GM21526 (cell line): ENCODE results near the gene C2.
"Not testable (repeated sequence)": the region's sequence is repeated elsewhere in the genome, so short reads cannot be mapped to it uniquely, and the experiment has no call there.

Experiments used
- ATAC-seq: cut with Tn5 transposase; IDR thresholded peaks from one replicate; pipeline ENCODE4 v1.9.1; 2021; ENCODE audit warnings: moderate library complexity; ENCODE audit not compliant: unreplicated experiment, low FRiP score

Gene C2

DNA sequence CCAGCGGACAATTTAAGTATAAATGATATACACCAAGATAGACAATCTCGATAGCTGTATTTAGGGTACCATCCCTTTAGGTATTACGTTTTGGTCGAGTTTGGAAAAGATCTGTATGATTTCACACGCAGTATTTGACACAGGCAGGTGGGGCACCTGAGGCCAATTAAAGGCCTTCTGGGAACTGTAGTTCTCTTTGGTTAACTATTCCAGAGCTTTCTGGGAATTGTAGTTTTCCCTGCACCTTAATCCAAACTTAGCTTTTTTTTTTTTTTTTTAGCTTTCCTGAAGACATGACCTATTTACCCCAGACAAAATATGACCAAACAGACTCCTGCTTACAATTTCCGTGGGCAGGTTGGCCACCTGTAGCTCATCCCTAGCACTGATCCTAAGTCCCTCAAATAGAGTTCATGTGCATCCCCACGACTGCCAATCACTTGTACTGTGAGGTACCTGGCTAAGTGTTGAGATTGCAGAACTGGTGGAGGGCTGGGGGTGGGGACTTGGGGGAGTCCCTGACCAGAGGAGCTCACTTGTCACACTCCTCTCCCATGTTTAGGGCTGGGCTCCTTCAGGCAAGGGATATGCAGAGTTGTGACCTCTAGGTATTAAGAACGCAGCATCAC, 29.0 kb upstream of the C2 start:
- no peak for ATAC-seq

DNA sequence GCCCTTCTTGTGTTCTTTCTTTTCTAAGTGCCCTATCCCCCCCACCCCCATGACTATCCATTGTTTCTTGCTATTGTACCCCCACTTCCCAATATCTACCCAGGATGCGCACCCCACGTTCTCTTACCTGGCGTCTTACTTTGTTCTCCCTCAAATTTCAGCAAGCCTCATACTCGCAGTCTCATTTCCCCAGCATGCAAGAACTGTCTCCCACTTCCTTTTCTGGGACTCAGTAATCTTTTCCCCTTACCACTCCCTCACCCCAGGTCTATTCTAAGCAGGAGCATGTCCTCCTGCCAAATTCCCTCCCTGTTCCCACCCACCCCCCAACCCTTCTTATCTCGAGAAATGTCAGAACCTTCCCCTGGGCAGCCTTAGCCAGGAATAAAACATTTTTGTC, 28.3 kb upstream of the C2 start:
- ATAC-seq = no peak

DNA sequence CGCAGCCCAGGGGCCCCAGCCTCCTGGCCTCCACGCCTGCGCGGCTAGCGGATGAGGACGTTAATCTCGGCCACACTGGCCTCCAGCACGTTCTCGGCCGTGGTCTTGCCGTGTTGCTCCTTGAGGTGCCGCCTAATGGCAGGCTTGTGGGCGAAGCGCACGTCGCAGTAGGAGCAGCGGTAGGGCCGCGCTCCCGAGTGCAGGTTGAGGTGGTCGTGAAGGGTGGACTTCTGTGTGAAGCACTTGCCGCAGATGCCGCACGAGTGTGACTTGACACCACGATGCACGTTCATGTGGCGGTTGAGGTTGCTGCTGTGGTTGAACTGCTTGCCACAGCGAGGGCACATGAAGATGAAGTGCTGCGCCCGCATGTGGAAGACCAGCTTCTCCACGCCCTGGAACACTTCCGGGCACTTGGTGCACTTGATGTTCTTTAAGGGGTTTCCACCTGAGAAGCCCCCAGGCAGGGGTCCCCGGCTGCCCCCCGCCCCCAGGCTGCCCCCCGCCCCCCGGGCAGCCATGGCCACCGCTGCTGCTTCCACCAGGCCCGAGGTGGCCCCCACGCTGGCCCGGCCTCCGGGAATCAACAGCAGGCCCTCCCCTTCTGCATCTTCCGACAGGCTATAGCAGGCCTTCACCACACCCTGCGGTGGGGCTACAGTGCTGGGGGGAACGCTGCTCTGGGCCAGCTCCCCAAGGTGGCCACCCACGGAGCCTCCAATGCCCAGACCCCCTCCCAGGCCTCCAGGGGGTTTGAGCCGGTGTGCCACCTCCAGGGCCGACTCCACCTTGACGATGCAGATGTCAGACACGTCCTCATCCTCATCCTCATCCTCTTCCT, 27.4 kb upstream of the C2 start:
- ATAC-seq = no peak

DNA sequence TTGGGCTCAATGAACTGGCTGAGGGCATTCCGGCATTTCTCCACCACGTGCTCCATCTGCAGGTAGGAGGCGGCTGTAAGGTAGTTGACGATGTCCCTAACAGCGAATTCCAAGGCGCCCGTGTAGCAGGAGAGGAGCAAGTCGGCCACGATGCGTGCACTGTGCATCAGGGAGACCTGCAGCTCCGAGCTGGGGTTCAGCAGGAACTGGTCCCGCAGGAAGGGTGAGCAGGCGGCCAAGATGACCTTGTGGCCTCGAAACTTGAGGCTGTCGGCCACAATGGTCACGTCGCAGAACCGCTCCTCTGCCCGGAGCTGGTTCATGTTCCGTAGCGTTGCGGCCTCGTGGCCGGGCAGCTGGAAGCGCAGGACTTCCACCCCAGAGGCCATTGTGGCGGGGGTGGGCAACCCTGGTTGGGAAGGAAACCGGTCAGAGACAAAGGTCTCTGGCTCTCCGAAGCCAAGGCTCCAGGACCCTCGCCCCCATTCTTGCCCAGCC, 26.6 kb upstream of the C2 start:
- no peak for ATAC-seq

DNA sequence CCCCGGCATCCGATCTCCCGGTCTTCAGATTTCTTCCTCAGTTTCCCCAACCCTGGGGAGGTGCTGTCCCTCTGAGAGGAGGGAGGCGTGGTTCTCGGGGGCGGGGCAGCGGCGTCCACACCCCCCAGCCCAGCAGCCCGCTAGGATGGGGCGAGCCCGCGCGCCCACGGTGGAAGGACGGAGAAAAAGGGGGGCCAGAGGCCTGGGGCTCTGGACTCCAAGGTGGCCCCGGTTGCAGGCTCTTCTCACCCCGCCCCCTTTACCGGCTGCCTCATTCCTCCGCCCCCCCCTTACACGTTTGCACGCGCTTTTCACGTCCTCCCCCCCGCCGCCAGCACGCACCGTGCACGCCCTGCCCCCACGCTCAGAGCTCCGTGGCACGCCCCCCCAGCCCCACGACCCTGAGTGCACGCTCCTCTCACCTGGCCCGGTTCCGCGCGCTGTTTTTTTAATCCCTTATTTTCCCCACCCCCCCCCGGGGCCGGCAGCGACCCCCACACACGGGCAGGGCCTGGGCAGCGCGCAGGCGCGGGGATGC, 26.0 kb upstream of the C2 start:
- no peak for ATAC-seq

DNA sequence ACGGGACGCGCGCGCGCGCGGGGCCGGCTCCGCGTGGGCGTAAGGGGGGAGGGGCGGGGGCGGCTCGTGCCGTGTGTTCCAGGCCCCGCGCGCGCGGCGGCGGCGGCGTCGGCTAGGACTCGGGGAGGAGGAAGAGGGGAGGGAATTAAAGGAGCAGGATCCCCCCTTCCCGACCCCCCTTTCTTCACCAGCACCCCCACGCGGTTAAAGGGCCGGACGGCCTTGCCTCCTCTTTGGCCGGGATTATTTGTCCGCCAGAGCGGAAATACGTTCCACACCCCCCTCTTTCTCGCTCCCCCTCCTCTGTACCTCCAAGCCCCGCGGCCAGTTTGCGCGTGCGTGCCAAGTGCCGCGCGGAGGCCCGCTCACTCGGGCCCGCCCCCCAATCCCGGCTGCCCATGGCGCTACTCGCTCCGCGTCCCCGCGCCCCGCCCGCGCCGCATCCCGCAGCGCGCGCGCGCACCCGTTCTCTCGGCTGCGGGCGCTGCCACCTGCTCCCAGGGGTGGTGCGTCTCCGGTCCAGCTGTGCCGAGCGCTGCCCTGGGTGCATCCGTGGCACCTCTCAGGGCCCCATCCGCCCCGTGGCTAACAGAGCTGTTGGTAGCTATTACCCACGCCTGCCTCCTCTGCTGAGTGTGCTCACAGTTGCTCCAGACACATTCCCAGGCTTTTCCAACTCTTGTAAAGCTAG, 25.4 kb upstream of the C2 start, which contains the start of gene ZBTB12:
Gene ZBTB12, minus strand, starts transcription at position 134 of the 691 bp plus-strand sequence. CDS start 781 bp downstream, outside the sequence.
- no peak for ATAC-seq

DNA sequence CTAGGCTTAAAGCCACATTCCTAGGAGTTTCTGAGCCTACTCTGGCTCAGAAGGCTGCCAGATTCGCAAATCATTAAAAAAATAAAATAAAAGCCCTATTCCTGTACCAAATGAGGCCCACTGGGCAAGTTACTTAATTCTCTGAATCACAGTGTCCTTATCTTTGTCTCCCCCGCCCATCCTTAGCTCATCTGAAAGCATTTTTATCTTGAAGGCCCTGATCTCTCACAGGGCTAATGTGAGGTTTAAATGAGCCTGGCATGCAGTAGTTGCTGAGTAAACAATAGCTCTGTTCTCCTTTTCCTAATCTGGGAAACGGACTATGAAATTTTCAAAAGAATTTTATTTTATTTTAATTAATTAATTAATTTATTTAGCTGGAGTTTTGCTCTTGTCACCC, 23.6 kb upstream of the C2 start:
- no peak for ATAC-seq

DNA sequence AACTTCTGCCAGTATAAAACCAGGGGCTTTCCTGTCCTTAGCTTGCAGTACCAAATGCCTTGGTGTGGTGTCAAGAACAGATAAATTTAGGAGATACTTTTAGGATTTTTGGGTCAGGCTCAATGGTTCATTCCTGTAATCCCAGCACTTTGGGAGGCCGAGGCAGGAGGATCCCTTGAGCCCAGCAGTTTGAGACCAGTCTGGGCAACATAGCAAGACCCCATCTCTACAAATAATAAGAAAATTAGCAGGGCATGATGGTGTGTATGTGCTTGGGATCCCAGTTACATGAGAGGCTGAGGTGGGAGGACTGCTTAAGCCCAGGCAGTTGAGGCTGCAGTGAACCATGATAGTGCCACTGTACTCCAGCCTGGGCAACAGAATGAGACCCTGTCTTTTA, 22.5 kb upstream of the C2 start:
- ATAC-seq = no peak

DNA sequence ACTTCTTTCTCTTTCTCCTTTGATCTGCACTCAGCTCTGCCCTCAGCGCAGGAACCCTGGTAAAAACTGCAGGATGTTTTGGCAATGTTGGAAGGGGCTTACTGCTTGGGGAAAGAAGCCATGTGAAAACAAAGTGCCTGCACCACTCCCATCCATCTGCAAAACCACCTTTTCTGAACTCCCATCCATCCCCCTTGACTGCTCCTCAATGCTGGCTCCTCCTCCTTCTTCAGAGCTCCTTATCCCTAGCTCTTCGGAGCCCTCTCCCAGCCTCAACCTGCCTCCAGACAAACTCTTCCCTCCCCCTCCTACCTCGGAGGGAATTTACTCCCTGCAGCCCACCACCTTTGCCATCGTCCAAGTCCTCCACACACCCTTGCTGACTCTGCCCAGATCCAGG, 21.4 kb upstream of the C2 start:
- ATAC-seq = no peak

DNA sequence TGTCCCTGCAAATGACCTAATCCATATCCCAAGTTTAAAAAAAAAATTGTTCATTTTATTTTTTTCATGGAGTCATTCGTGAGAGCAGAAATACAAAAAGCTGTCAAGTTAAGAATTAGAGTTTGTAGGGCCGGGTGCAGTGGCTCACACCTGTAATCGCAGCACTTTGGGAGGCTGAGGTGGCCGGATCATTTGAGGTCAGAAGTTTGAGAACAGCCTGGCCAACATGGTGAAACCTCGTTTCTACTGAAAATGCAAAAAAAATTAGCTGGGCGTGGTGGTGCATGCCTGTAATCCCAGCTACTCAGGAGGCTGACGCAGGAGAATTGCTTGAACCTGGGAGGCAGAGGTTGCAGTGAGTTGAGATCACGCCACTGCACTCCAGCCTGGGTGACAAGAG, 20.8 kb upstream of the C2 start:
- not testable (repeated sequence) for ATAC-seq

DNA sequence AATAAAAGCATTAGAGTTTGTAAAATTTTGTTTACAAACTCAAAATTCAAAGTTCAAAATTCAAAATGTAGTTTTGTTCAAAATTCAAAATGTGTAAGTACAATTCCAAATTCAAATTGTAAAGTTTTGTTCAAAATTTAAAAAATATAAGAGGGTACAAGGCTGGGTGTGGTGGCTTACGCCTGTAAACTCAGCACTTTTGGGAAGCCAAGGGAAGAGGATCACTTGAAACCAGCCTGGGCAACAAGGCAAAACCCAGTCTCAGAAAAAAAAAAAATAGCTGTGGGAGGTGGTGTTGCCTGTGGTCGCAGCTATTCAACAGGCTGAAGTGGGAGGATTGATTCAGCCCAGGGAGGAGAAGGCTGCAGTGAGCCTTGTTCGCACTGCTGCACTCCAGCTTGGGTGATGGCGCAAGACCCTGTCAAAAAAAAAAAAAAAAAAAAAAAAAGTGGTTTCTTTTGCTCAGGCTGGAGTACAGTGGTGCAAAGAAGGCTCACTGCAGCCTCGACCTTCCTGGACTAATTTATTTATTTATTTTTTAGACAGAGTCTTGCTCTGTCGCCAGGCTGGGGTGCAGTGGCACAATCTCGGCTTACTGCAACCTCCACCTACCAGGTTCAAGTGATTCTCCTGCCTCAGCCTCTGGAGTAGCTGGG, 20.2 kb upstream of the C2 start:
- ATAC-seq = no peak

DNA sequence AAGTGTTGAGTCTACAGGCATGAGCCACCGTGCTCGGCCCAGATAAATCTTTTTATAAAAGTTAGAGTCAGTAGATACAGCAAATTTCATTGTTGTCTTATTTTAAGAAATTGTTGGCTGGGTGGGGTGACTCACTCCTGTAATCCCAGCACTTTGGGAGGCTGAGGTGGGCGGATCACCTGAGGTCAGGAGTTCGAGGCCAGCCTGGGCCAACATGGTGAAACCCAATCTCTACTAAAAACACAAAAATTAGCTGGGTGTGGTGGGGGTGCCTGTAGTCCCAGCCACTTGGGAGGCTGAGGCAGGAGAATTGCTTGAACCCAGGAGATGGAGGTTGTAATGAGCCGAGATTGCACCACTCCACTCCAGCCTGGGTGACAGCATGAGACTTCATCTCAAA, 19.3 kb upstream of the C2 start:
- ATAC-seq = not testable (repeated sequence)

DNA sequence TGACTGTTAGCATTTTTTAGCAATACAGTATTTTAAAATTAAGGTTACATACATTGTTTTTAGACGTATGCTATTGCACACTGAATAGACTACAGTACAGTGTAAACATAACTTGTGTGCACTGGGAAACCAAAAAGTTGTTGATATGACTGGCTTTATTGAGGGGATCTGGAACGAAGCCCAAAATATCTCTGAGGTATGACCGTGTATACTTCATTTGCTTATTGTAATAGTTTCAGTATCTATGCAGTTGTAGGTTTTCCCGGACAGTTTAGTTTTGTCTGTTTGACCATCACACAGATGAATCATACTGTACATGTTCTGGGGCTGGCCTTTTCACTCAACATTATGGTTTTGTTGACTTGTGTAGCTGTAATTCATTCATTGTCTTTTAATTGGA, 18.7 kb upstream of the C2 start:
- ATAC-seq = peak; percentile 54

DNA sequence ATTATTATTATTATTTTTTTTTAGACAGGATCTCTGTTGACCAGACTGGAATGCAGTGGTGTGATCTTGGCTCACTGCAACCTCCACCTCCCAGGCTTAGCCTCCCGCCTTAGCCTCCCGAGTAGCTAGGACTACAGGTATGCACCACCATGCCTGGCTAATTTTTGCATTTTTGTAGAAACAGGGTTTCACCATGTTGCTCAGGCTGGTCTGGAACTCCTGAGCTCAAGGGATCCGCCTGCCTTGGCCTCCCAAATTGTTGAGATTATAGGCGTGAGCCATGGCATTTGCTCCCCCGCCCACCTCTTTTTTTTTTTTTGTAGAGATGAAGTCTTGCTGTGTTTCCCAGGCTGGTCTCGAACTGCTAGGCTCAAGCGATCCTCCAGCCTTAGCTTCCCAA, 18.2 kb upstream of the C2 start:
- not testable (repeated sequence) for ATAC-seq

DNA sequence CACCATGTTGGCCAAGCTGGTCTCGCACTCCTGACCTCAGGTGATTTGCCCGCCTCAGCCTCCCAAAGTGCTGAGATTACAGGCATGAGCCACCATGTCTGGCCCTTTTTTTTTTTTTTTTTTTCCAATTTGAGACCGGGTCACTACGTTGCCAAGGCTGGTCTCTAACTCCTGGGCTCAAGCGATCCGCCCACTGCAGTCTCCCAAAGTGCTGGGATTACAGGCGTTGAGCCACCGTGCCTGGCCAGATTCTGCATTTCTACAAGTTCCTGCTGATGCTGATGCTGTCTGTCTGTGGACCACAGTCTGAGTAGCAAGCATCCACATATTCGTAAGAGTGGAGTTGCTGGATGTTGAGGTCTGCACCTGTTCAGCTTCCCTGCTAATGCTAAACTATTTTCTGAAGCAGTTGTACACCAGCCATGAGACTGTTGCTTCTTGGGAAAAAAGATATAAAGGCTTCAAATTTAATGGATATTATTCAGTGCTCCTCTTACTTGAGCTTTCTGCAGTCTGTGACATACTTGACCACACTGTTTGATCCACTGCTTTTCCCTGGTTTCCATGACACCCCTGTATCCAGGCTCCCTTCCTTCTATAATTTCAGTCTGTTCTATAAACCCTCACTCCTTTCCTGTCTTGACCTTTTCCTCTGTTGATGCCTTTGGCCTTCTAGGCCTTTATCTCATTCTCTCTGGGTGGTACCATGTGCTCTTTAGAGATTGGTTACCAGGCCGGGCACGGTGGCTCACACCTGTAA, 15.5 kb upstream of the C2 start:
- no peak for ATAC-seq

DNA sequence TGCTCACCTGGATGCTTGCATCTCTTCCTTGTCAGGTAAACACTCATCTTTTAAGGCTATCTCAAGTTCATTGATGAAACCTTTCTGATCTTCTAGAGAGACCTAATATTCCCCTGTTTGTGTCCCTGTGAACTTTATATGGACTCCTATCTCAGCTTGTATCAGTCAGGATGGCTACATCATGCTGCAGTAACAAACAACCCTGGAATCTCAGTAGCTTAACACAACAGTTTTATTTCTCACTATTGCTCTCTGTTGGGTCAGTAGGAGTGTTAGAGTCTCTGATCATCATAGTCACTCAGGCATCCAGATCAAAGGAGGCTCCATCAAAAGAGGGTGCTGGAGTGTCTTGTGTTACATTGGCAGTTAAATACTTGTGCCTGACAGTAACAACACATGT, 12.2 kb upstream of the C2 start:
- no peak for ATAC-seq

DNA sequence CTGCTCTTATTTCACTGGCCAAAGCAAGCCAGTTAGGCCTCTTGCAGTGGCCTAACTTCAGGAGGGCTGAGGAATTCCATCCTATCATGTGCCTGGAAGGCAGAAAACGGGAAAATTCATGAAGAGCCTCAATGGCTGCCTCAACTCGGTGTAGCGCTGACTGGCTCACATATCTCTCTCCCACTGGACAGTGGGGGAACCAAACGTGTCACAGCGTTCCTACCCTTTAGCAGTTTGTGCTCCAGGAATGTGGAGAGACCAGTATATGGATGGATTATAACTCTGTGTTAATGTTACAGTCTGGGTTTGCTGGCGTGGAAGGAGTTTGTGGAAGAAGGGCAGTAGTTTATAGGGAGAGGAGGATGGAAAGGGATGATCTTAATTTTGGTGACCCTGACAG, 11.8 kb upstream of the C2 start:
- no peak for ATAC-seq

DNA sequence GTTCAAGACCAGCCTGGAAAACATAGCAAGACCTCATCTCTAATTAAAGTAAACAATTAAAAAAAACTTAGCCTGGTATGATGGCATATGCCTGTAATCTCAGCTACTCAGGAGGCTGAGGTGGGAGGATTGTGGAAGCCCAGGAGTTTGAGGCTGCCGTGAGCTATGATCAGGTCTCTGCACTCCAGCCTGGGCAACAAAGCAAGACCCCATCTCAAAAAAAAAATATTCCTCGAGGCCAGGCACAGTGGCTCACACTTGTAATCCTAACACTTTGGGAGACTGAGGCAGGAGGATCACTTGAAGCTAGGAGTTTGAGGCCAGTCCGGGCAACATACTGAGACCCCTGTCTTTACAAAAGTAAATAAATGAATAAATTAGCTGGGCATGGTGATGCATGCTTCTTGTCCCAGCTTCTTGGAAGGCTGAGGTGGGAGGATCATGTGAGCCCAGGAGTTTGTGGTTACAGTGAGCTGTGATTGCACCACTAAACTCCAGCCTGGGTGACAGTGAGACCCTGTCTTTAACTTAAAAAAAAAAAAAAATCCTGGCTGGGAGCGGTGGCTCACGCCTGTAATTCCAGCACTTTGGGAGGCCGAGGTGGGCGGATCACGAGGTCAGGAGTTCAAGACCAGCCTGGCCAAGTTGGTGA, 9.3 kb upstream of the C2 start:
- no peak for ATAC-seq

DNA sequence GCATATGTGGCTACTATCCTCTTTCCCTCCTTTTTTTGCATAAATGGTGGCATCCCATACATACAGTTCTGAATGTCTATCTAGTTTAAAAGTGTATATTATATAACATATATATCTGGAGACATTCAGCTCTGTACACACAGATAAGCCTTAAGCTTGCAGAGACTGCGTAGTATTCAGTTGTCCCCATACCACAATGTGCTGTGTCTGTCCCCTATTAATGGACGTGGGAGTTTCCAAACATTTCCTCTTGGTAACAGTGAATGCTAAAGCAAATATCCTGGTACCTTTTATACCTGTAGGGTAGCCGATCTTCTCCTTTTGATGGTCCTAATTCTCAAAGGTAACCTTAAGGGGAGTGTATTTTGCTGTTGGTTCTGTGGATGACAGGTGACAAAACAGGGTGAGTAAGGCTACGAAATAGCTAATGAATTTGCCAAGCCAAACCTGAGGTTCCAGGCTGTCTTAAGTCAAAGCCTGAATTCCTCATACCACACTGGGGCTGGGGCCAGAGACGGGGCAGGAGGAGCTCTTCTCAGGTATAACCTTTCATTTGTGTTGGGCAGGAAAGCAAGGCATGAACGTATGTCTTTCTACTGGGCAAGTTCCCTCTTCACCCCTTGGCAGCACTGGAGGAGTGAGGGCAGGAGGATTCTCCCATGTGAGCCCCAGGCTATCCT, 7.8 kb upstream of the C2 start:
- no peak for ATAC-seq
